Activated CD4-positive, CD25-positive, alpha-beta regulatory T cell treated with anti-CD3 and anti-CD28 coated beads, Interleukin-2, amount 50 U/mL, for 24 hours (primary cell): ENCODE measurements around the gene CENPV.
"Not testable (repeated sequence)": the region's sequence is repeated elsewhere in the genome, so short reads cannot be mapped to it uniquely, and the experiment has no call there.

Source experiments
- ATAC-seq, 2 donors: fragments of 150-1000 bp; cut with Tn5 transposase; one replicate each; pipeline ENCODE4 v1.10.0; 2021; ENCODE audit warnings: mild to moderate bottlenecking in 1 of 2, moderate library complexity in 1 of 2

CENPV gene

GRCh38 chr17:16353317-16354174, at the start of gene CENPV:
Gene CENPV (minus strand): TSS chr17:16353469. CDS start chr17:16353436, 33 bp downstream.
- ATAC-seq, result peak; percentile 78 to 80

GRCh38 chr17:16398270-16399267, 45.3 kb upstream of the CENPV start:
- peak; percentile 69 to 71 for ATAC-seq

GRCh38 chr17:16396693-16397092, 43.4 kb upstream of the CENPV start:
- not testable (repeated sequence) for ATAC-seq

GRCh38 chr17:16395887-16396286, 42.6 kb upstream of the CENPV start:
- not testable (repeated sequence) for ATAC-seq

GRCh38 chr17:16392491-16392890, 39.2 kb upstream of the CENPV start:
- not testable (repeated sequence) for ATAC-seq

- ATAC-seq, result no peak
Observed at GRCh38 chr17:16391451-16391850, 38.2 kb upstream of the CENPV start.

GRCh38 chr17:16386126-16386507, 32.8 kb upstream of the CENPV start:
- not testable (repeated sequence) for ATAC-seq

GRCh38 chr17:16384557-16384956, 31.3 kb upstream of the CENPV start:
- ATAC-seq, result no peak

GRCh38 chr17:16383772-16384287, 30.6 kb upstream of the CENPV start:
- ATAC-seq, result no peak

- ATAC-seq, result no peak
Observed at GRCh38 chr17:16383216-16383615, 29.9 kb upstream of the CENPV start.

GRCh38 chr17:16381496-16381820, 28.2 kb upstream of the CENPV start:
- ATAC-seq, result peak; percentile 17 to 20

- ATAC-seq, result peak; percentile 98 to 99
Observed at GRCh38 chr17:16380640-16381495, 27.6 kb upstream of the CENPV start, which contains the start of gene UBB. Gene UBB (plus strand): TSS chr17:16381091. CDS start chr17:16381908, 817 bp downstream.

GRCh38 chr17:16379654-16380053, 26.4 kb upstream of the CENPV start:
- no peak for ATAC-seq

- ATAC-seq, result no peak
Observed at GRCh38 chr17:16378636-16379282, 25.5 kb upstream of the CENPV start.

GRCh38 chr17:16377941-16378341, 24.7 kb upstream of the CENPV start:
- no peak for ATAC-seq

- no peak for ATAC-seq
Observed at GRCh38 chr17:16374146-16374938, 21.1 kb upstream of the CENPV start.

GRCh38 chr17:16371742-16372141, 18.5 kb upstream of the CENPV start:
- ATAC-seq, result no peak

GRCh38 chr17:16364625-16365024, 11.4 kb upstream of the CENPV start:
- no peak for ATAC-seq

- ATAC-seq, result peak; percentile 88 to 94
Observed at GRCh38 chr17:16363749-16364536, 10.7 kb upstream of the CENPV start.

GRCh38 chr17:16361874-16362273, 8.6 kb upstream of the CENPV start:
- ATAC-seq, result no peak
